ENCODE measurements around the gene PSME2. TPM values are rescaled to one million over a fixed set of nuclear protein-coding genes. Genes with fewer than 3 reads are reported as not detected.

Gene PSME2
- polyA plus RNA-seq, 1 donor, result 243 TPM

DNA sequence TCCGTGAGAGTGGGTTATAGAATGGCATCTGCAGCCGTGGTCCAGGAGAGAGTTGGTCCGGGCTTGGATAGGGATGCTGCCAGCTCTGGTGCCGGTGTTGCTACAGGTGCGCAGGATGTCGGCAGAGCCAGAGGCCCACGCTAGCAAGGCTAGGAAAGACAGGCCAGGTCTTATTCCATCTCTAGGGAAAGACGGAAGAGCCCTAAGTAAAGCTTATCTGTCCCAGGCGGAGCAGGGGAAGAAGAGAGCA, 10.9 kb downstream of the PSME2 start:
- H3K4me3 ChIP-seq (ENCODE audit: low read length), result peak overlapping the region; percentile 57

GRCh38 chr14:24133735-24134134, 12.7 kb downstream of the PSME2 start:
- Histone ChIP-seq H3K9me3 (ENCODE audit: control insufficient read depth, low read depth, low read length) (no peaks in the 10 kb centered on the region), H3K27me3 (ENCODE audit: control insufficient read depth, insufficient read depth, low read length) (no peaks in the 10 kb centered on the region), H3K4me1 (ENCODE audit: control insufficient read depth, insufficient read depth, low read length) (peaks cover 23% of the 10 kb centered on the region), H3K27ac (ENCODE audit: low read length) (no peak overlapping the region), H3K36me3 (ENCODE audit: control insufficient read depth, insufficient read depth, low read length) (peaks cover 20% of the 10 kb centered on the region), H3K4me3 (ENCODE audit: low read length) (no peak overlapping the region)
- WGBS (ENCODE audit: insufficient coverage, low lambda C conversion rate), result no CpG with 5 or more reads among the region's 1 CpG
- no peak for DNase-seq

More for the DNA sequence above, 10.9 kb downstream of the PSME2 start:
- Histone ChIP-seq H3K36me3 (ENCODE audit: control insufficient read depth, insufficient read depth, low read length) (peaks cover 29% of the 10 kb centered on the region), H3K27ac (ENCODE audit: low read length) (peak overlapping the region; percentile 85), H3K4me1 (ENCODE audit: control insufficient read depth, insufficient read depth, low read length) (peaks cover 33% of the 10 kb centered on the region), H3K9me3 (ENCODE audit: control insufficient read depth, low read depth, low read length) (no peaks in the 10 kb centered on the region), H3K27me3 (ENCODE audit: control insufficient read depth, insufficient read depth, low read length) (no peaks in the 10 kb centered on the region)
- DNase-seq, result no peak
- WGBS (ENCODE audit: insufficient coverage, low lambda C conversion rate), result no CpG with 5 or more reads among the region's 9 CpGs

GRCh38 chr14:24132976-24133375, 13.4 kb downstream of the PSME2 start:
- no peaks in the 10 kb centered on the region for H3K27me3 ChIP-seq (ENCODE audit: control insufficient read depth, insufficient read depth, low read length)
- no peaks in the 10 kb centered on the region for H3K9me3 ChIP-seq (ENCODE audit: control insufficient read depth, low read depth, low read length)
- H3K4me3 ChIP-seq (ENCODE audit: low read length), result no peak overlapping the region
- H3K36me3 ChIP-seq (ENCODE audit: control insufficient read depth, insufficient read depth, low read length), result peaks cover 12% of the 10 kb centered on the region
- peaks cover 16% of the 10 kb centered on the region for H3K4me1 ChIP-seq (ENCODE audit: control insufficient read depth, insufficient read depth, low read length)
- no peak for DNase-seq
- no CpG with 5 or more reads among the region's 2 CpGs for WGBS (ENCODE audit: insufficient coverage, low lambda C conversion rate)
- H3K27ac ChIP-seq (ENCODE audit: low read length), result no peak overlapping the region

DNA sequence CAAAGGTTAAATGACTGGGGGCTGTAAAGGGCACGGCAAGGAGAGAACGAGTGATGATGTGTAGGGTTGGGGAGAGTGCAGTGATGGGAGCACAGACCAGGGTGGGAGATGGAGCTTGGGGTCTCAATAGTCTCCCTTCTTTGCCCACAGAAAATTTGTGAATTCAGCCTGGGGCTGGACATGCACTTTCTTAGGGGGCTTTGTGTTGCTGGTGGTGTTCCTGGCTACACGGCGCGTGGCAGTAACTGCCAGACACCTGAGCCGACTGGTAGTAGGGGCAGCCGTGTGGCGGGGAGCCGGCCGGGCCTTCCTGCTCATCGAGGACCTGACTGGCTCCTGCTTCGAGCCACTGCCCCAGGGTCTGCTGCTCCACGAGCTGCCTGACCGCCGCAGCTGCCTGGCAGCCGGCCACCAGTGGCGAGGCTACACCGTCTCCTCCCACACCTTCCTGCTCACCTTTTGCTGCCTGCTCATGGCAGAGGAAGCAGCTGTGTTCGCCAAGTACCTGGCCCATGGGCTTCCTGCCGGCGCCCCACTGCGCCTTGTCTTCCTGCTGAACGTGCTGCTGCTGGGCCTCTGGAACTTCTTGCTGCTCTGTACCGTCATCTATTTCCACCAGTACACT, 14.2 kb downstream of the PSME2 start:
- DNase-seq, result no peak
- H3K4me3 ChIP-seq (ENCODE audit: low read length), result no peak overlapping the region
- peaks cover 9% of the 10 kb centered on the region for H3K4me1 ChIP-seq (ENCODE audit: control insufficient read depth, insufficient read depth, low read length)
- no peaks in the 10 kb centered on the region for H3K27me3 ChIP-seq (ENCODE audit: control insufficient read depth, insufficient read depth, low read length)
- WGBS (ENCODE audit: insufficient coverage, low lambda C conversion rate), result no CpG with 5 or more reads among the region's 24 CpGs
- peaks cover 4% of the 10 kb centered on the region for H3K36me3 ChIP-seq (ENCODE audit: control insufficient read depth, insufficient read depth, low read length)
- H3K9me3 ChIP-seq (ENCODE audit: control insufficient read depth, low read depth, low read length), result no peaks in the 10 kb centered on the region
- H3K27ac ChIP-seq (ENCODE audit: low read length), result no peak overlapping the region

DNA sequence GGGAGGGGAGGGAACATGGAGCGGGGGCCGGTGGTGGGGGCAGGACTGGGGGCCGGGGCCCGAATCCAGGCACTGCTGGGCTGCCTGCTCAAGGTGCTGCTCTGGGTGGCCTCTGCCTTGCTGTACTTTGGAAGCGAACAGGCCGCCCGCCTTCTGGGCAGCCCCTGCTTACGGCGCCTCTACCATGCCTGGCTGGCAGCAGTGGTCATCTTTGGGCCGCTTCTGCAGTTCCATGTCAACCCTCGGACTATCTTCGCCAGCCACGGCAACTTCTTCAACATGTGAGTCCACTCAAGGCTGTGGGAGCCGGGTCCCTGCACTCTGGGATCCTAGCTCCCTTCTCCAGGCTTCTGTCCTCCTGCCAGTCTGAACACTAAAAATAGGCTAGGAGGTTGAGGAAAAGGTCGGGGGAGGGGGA, 14.9 kb downstream of the PSME2 start:
- no CpG with 5 or more reads among the region's 15 CpGs for WGBS (ENCODE audit: insufficient coverage, low lambda C conversion rate)
- H3K36me3 ChIP-seq (ENCODE audit: control insufficient read depth, insufficient read depth, low read length), result peaks cover 3% of the 10 kb centered on the region

DNA sequence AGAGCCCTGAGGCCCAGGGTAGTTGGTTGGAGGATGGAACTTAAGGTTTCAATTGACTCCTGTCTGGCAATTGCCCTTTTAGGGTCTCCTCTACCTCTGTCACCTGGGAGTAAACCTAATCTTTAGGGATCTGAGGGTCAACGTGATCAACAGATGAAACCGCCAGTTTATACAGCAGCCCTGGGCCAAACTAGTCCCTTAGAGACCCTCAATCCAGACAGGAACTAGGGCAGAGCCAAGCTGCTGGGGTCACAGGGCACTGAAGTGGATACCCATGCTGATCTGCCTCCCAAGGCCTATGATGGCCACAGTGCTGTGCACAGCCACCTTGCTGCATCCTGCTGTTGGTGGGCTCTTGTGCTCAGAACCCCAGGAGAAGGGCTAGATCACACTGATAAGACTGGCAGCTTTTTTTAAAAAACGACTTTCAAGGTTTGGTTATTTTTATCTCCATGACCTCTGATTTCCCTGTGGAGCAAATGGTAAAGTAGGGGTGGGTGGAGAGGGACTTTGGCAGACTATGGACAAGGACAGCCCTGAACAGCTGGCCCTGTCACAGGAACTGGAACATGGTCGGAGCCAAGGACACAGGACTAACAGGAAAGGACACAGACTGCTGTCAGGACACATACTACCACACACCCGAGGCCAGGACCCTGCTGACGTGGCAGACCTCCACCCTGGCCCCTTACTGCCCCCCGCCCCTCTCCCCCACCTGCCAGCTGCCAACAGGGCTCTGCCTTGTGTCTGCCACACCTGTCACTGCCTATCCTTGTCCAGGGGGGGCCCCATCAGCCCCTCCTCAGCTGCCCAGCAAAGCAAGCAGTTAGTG, 15.5 kb downstream of the PSME2 start:
- H3K27ac ChIP-seq (ENCODE audit: low read length), result no peak overlapping the region
- DNase-seq, result no peak
- H3K4me1 ChIP-seq (ENCODE audit: control insufficient read depth, insufficient read depth, low read length), result peaks cover 5% of the 10 kb centered on the region
- H3K9me3 ChIP-seq (ENCODE audit: control insufficient read depth, low read depth, low read length), result no peaks in the 10 kb centered on the region
- no peaks in the 10 kb centered on the region for H3K27me3 ChIP-seq (ENCODE audit: control insufficient read depth, insufficient read depth, low read length)
- H3K4me3 ChIP-seq (ENCODE audit: low read length), result no peak overlapping the region
- no CpG with 5 or more reads among the region's 7 CpGs for WGBS (ENCODE audit: insufficient coverage, low lambda C conversion rate)
- peaks cover 3% of the 10 kb centered on the region for H3K36me3 ChIP-seq (ENCODE audit: control insufficient read depth, insufficient read depth, low read length)

More for the DNA sequence above, 14.9 kb downstream of the PSME2 start:
- peaks cover 5% of the 10 kb centered on the region for H3K4me1 ChIP-seq (ENCODE audit: control insufficient read depth, insufficient read depth, low read length)
- no peak overlapping the region for H3K27ac ChIP-seq (ENCODE audit: low read length)
- no peak for DNase-seq
- no peaks in the 10 kb centered on the region for H3K9me3 ChIP-seq (ENCODE audit: control insufficient read depth, low read depth, low read length)
- no peak overlapping the region for H3K4me3 ChIP-seq (ENCODE audit: low read length)
- no peaks in the 10 kb centered on the region for H3K27me3 ChIP-seq (ENCODE audit: control insufficient read depth, insufficient read depth, low read length)

DNA sequence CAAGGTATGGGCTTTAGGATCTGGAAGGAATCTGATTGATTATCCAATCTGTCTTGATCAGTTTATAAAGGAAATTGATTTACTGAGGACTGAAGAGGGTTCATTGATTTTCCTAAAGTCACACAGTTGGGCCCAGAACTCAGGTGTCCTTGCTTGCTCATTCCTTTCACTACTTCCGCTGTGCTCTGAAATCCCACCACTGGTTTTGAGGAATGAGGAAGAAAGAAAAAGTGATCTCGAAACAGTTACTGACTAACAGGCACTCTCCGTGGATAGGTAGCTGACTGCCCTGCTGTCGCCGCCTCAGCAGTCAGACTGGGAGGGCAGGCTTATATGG, 16.1 kb downstream of the PSME2 start, which contains the start of gene FITM1:
TSS of gene FITM1 (plus strand) at position 280 of the 337 bp plus-strand sequence. CDS start 905 bp downstream, outside the sequence.
- no CpG with 5 or more reads among the region's 5 CpGs for WGBS (ENCODE audit: insufficient coverage, low lambda C conversion rate)
- Histone ChIP-seq H3K36me3 (ENCODE audit: control insufficient read depth, insufficient read depth, low read length) (peaks cover 3% of the 10 kb centered on the region), H3K9me3 (ENCODE audit: control insufficient read depth, low read depth, low read length) (no peaks in the 10 kb centered on the region), H3K4me3 (ENCODE audit: low read length) (no peak within 1 kb of the TSS), H3K4me1 (ENCODE audit: control insufficient read depth, insufficient read depth, low read length) (peaks cover 2% of the 10 kb centered on the region), H3K27me3 (ENCODE audit: control insufficient read depth, insufficient read depth, low read length) (no peaks in the 10 kb centered on the region), H3K27ac (ENCODE audit: low read length) (no peak within 1 kb of the TSS)
- DNase-seq, result no peak

- H3K36me3 ChIP-seq (ENCODE audit: control insufficient read depth, insufficient read depth, low read length), result peaks cover 3% of the 10 kb centered on the region
- no peak for DNase-seq
- no peaks in the 10 kb centered on the region for H3K4me1 ChIP-seq (ENCODE audit: control insufficient read depth, insufficient read depth, low read length)
- H3K27me3 ChIP-seq (ENCODE audit: control insufficient read depth, insufficient read depth, low read length), result no peaks in the 10 kb centered on the region
- H3K4me3 ChIP-seq (ENCODE audit: low read length), result no peak overlapping the region
- WGBS (ENCODE audit: insufficient coverage, low lambda C conversion rate), result no CpG with 5 or more reads among the region's 8 CpGs
- no peaks in the 10 kb centered on the region for H3K9me3 ChIP-seq (ENCODE audit: control insufficient read depth, low read depth, low read length)
- H3K27ac ChIP-seq (ENCODE audit: low read length), result no peak overlapping the region
Observed at GRCh38 chr14:24129410-24129998, 16.9 kb downstream of the PSME2 start.

GRCh38 chr14:24127673-24128072, 18.7 kb downstream of the PSME2 start:
- Histone ChIP-seq H3K27me3 (ENCODE audit: control insufficient read depth, insufficient read depth, low read length) (no peaks in the 10 kb centered on the region), H3K4me1 (ENCODE audit: control insufficient read depth, insufficient read depth, low read length) (no peaks in the 10 kb centered on the region), H3K4me3 (ENCODE audit: low read length) (no peak overlapping the region), H3K9me3 (ENCODE audit: control insufficient read depth, low read depth, low read length) (no peaks in the 10 kb centered on the region), H3K27ac (ENCODE audit: low read length) (no peak overlapping the region), H3K36me3 (ENCODE audit: control insufficient read depth, insufficient read depth, low read length) (peaks cover 21% of the 10 kb centered on the region)
- no CpG with 5 or more reads among the region's 2 CpGs for WGBS (ENCODE audit: insufficient coverage, low lambda C conversion rate)
- no peak for DNase-seq

DNA sequence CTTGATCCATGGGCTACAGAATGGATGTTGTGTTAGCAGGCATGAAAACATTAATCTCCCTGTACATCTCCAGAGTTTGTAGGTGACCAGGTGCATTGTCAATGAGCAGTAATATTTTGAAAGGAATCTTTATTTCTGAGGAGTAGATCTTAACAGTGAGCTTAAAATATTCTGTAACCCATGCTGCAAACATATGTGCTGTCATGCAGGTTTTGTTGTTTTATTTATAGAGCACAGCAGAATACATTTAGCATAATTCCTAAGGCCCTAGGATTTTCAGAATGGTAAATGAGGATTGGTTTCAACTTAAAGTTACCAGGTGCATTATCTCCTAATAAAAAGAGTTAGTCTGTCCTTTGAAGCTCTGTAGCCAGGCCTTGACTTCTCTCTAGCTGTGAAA, 19.5 kb downstream of the PSME2 start:
- Histone ChIP-seq H3K36me3 (ENCODE audit: control insufficient read depth, insufficient read depth, low read length) (peaks cover 22% of the 10 kb centered on the region), H3K9me3 (ENCODE audit: control insufficient read depth, low read depth, low read length) (no peaks in the 10 kb centered on the region), H3K4me1 (ENCODE audit: control insufficient read depth, insufficient read depth, low read length) (no peaks in the 10 kb centered on the region), H3K4me3 (ENCODE audit: low read length) (no peak overlapping the region), H3K27me3 (ENCODE audit: control insufficient read depth, insufficient read depth, low read length) (no peaks in the 10 kb centered on the region), H3K27ac (ENCODE audit: low read length) (no peak overlapping the region)
- DNase-seq, result no peak

Measured in large intestine (tissue), 3 donors.